Activated B cell treated with CpG ODN at 0.5 μM for 24 hours (primary cell): ENCODE results near the gene OR6F1. TPM values are rescaled to one million over a fixed set of nuclear protein-coding genes. Genes with fewer than 3 reads are reported as not detected.
"Not testable (repeated sequence)": the region's sequence is repeated elsewhere in the genome, so short reads cannot be mapped to it uniquely, and the experiment has no call there.

Source experiments
- ATAC-seq: fragments of 200-7000 bp; cut with Tn5 transposase; one replicate; pipeline ENCODE4 v1.10.0; 2021; ENCODE audit warnings: low read depth, mild to moderate bottlenecking, moderate library complexity
- CTCF ChIA-PET: fragments of 350-600 bp; sonication (Branson Sonifier 250); formaldehyde crosslinking; loops from one replicate; lab custom pipeline; 2021; ENCODE audit warnings: antibody characterized with exemption; lab: Charles Lee
- POLR2A ChIA-PET: fragments of 350-600 bp; sonication (Branson Sonifier 250); formaldehyde crosslinking; loops from one replicate; lab custom pipeline; 2021; ENCODE audit warnings: antibody characterized with exemption; lab: Charles Lee
- DNase-seq: peaks from one replicate; pipeline ENCODE4 v3.0.0; 2022
- H3K27ac Mint-ChIP-seq: one replicate; pipeline ENCODE4 v1.8.0; 2020; ENCODE audit warnings: mixed read lengths
- H3K27me3 Mint-ChIP-seq: one replicate; pipeline ENCODE4 v1.8.0; 2021; ENCODE audit warnings: mixed read lengths
- H3K36me3 Mint-ChIP-seq: one replicate; pipeline ENCODE4 v1.8.0; 2021; ENCODE audit warnings: low read depth, mixed read lengths
- H3K4me1 Mint-ChIP-seq: one replicate; pipeline ENCODE4 v1.8.0; 2021; ENCODE audit warnings: mixed read lengths
- H3K4me3 Mint-ChIP-seq: one replicate; pipeline ENCODE4 v1.8.0; 2020; ENCODE audit warnings: mild to moderate bottlenecking, mixed read lengths
- H3K9me3 Mint-ChIP-seq: one replicate; pipeline ENCODE4 v1.8.0; 2020; ENCODE audit warnings: mixed read lengths
- intact Hi-C: fragments of 100-400 bp; cut with micrococcal nuclease; formaldehyde crosslinking; loops from one replicate; pipeline ENCODE4 v1.15.1; 2024
- total RNA-seq: library from RNA; stranded (reverse); gene quantifications from 2 replicates; pipeline ENCODE4 v1.2.3, GENCODE V29; 2022
- TF ChIP-seq, protein P1 (sequence below): fragments of 200-600 bp; IDR thresholded peaks from one replicate; pipeline ENCODE4 v1.8.0; 2022; ENCODE audit warnings: antibody characterized with exemption, mild to moderate bottlenecking

Gene OR6F1
- total RNA-seq, 1 donor from 2014 or later = not detected

DNA sequence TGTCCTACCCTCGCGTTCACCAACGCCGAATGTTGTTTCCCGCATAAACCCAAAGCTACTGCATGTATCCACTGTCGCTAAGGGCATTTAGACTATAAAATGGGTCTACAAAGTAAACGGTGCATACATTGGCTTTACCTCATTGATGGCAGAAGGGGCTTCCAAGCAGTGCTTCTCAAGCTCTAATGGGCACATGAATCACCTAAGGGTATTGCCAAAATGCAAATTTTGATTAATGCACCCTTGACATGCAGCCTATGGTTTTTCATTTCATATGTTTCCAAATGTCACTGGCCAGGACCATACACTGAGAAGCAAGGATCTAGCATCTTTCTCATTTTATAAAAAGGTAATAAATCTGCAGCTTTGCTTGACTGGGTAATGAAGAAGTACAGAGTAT lies 2.7 kb downstream of the OR6F1 start:
- CTCF ChIA-PET = no interaction called here
- H3K27ac Mint-ChIP-seq = no peak overlapping the region

DNA sequence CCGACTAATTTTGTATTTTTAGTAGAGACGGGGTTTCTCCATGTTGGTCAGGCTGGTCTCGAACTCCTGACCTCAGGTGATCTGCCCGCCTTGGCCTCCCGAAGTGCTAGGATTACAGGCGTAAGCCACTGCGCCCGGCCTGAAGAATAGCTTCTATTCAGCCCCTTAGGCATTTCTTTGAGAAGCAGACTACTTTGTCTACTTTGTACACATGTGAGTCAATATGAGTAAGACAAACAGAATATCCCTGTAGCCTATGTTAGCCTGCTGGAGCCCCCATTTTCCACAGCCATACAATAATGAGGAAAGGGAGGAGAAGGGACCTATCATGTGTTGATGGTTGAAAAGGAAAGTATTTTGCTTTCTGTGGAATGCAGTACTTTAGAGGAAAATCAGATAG lies 5.8 kb downstream of the OR6F1 start:
- H3K36me3 Mint-ChIP-seq, ATAC-seq, H3K27me3 Mint-ChIP-seq, POLR2A ChIA-PET, CTCF ChIA-PET, H3K9me3 Mint-ChIP-seq, H3K4me1 Mint-ChIP-seq, H3K4me3 Mint-ChIP-seq, H3K27ac Mint-ChIP-seq, DNase-seq, intact Hi-C loops: not testable (repeated sequence)

More for the DNA sequence above, 2.7 kb downstream of the OR6F1 start:
- Mint-ChIP-seq H3K4me3 (no peak overlapping the region), H3K9me3 (no peaks in the 10 kb centered on the region), H3K4me1 (no peaks in the 10 kb centered on the region), H3K36me3 (no peaks in the 10 kb centered on the region), H3K27me3 (peaks cover 2% of the 10 kb centered on the region)
- intact Hi-C loops = no loop called here
- POLR2A ChIA-PET = no interaction called here
- ATAC-seq (no peak), DNase-seq (no peak)
- TF ChIP-seq, protein P1, sequence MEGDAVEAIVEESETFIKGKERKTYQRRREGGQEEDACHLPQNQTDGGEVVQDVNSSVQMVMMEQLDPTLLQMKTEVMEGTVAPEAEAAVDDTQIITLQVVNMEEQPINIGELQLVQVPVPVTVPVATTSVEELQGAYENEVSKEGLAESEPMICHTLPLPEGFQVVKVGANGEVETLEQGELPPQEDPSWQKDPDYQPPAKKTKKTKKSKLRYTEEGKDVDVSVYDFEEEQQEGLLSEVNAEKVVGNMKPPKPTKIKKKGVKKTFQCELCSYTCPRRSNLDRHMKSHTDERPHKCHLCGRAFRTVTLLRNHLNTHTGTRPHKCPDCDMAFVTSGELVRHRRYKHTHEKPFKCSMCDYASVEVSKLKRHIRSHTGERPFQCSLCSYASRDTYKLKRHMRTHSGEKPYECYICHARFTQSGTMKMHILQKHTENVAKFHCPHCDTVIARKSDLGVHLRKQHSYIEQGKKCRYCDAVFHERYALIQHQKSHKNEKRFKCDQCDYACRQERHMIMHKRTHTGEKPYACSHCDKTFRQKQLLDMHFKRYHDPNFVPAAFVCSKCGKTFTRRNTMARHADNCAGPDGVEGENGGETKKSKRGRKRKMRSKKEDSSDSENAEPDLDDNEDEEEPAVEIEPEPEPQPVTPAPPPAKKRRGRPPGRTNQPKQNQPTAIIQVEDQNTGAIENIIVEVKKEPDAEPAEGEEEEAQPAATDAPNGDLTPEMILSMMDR = no peak

DNA sequence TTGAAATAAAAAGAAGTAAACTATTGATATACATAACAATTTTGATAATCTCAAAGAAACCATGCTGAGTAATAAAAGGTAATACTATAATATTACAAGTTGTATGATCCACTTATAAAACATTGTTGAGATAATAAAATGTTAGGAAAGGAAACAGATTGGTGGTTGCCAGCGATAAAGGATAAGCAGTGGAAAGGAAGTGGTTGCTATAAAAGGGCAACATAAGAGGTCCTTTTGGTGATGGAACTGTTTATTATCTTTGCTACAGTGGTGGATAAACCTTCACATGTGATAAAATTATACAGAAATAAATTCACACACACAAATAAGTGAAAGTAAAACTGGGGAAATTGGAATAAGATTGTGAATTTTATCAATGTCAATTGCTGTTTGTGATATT lies 15.1 kb downstream of the OR6F1 start:
- POLR2A ChIA-PET = no interaction called here
- Mint-ChIP-seq H3K4me3 (no peak overlapping the region), H3K36me3 (no peaks in the 10 kb centered on the region), H3K27me3 (no peaks in the 10 kb centered on the region), H3K27ac (no peak overlapping the region), H3K4me1 (no peaks in the 10 kb centered on the region), H3K9me3 (peaks cover 2% of the 10 kb centered on the region)
- DNase-seq (no peak), ATAC-seq (no peak)
- TF ChIP-seq, protein P1 = no peak
- CTCF ChIA-PET = no interaction called here
- intact Hi-C loops = no loop called here

DNA sequence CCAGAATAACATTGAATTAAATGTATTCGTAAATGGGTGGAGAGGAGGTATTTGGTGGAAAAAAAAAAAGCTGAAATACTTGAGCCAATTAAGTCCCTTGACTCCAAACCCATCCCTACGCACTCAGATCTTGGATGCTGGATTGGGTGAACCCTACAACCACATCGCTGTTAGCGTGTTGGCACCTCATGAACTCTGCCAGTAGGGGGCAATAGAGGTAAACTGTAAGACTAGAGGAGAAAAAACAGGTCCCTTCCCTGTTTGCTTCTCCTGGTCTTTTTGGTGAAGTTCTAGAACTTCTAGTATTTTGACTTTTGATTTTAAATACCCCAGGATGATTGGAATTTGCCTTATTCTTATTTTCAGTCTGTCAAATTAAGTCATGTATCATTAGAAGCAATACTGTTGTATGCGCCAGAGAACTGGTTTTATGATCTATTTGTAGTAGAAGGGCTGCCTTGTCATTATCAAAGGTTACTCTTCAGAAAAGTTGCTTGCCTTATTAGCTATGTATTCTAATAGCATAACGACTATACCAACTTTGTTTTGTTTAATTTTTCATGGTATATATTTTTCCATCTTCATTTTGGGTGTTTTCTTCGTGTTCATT lies 35.1 kb downstream of the OR6F1 start:
- TF ChIP-seq, protein P1 = no peak
- ChIA-PET CTCF (interaction anchor here (3.2 kb wide), 1 partner anchor 12 kb away, joined by 9 read pairs; no protein-coding TSS in a partner anchor), POLR2A (no interaction called here)
- Mint-ChIP-seq H3K27me3 (peaks cover 2% of the 10 kb centered on the region), H3K4me3 (no peak overlapping the region), H3K9me3 (no peaks in the 10 kb centered on the region), H3K36me3 (no peaks in the 10 kb centered on the region), H3K4me1 (peaks cover 1% of the 10 kb centered on the region), H3K27ac (no peak overlapping the region)
- intact Hi-C loops = loop anchor here (5.0 kb wide), 3 partner anchors 176 to 1126 kb away; partner anchors contain the start of gene TRIM58
- ATAC-seq = peak; percentile 37
- no peak for DNase-seq

DNA sequence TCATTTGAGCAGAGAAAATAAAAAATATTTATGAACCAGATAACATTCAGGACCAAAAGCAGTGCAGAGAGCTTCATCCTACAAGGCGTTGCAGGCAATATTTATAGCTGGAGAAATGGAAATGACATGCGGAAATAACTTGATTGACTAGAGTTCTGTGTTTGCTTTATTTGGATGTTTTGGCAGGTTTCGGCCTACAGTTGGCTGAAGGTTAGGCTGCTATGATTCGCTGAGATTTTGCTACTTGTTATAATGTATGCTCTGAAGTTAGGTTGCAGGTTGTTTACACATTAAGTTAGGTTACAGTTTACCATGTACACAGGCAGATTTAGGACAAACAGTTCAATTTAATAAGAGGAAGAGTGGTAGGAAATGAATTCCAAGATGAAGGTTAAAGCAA lies 36.3 kb downstream of the OR6F1 start:
- Mint-ChIP-seq H3K9me3 (no peaks in the 10 kb centered on the region), H3K36me3 (no peaks in the 10 kb centered on the region), H3K4me1 (peaks cover 1% of the 10 kb centered on the region), H3K27ac (no peak overlapping the region), H3K27me3 (peaks cover 2% of the 10 kb centered on the region), H3K4me3 (no peak overlapping the region)
- ATAC-seq (no peak), DNase-seq (no peak)
- CTCF ChIA-PET = interaction anchor here (3.2 kb wide), 1 partner anchor 14 kb away, joined by 9 read pairs; no protein-coding TSS in a partner anchor
- intact Hi-C loops = loop anchor here (5.0 kb wide), 3 partner anchors 177 to 1127 kb away; partner anchors contain the start of gene TRIM58
- POLR2A ChIA-PET = no interaction called here
- TF ChIP-seq, protein P1 = no peak
